Endothelial cell of umbilical vein (primary cell): ENCODE data around the gene TFF3. TPM values are rescaled to one million over a fixed set of nuclear protein-coding genes. Genes with fewer than 3 reads are reported as not detected.

Experiments
- BruUV-seq: library from RNA; stranded (reverse); fragments of 400-500 nt; replicated peaks from 2 replicates; lab custom pipeline; 2021; lab: Mats Ljungman, UMichigan
- CTCF ChIA-PET: fragments of 300-600, 350-600 bp; sonication (Branson Sonifier 250); formaldehyde crosslinking; loops from one replicate; lab custom pipeline; 2021; ENCODE audit warnings: antibody characterized with exemption, inconsistent platforms; lab: Charles Lee
- POLR2A ChIA-PET: fragments of 300-600, 350-600 bp; sonication (Branson Sonifier 250); formaldehyde crosslinking; loops from one replicate; lab custom pipeline; 2021; ENCODE audit warnings: antibody characterized with exemption, inconsistent platforms; lab: Charles Lee
- DNase-seq: peaks from one replicate; pipeline ENCODE4 v3.0.0-alpha.2; 2011; ENCODE audit warnings: low read depth, low spot score
- FAIRE-seq: peaks from 2 replicates; lab custom pipeline; 2011; peaks lifted over from hg19 to GRCh38; lab: Jason Lieb, UNC
- H2AFZ ChIP-seq: 2 replicates; pipeline ENCODE4 v1.6.0; 2012; ENCODE audit warnings: low read depth, low read length, control low read depth, inconsistent platforms
- H3K27ac ChIP-seq: 2 replicates; pipeline ENCODE4 v1.5.1; 2011; ENCODE audit warnings: low read depth, mild to moderate bottlenecking, control low read depth, low read length, moderate library complexity; ENCODE audit not compliant: insufficient read depth
- H3K27me3 ChIP-seq, 2 experiments: 2 replicates each; pipeline versions ENCODE4 v1.6.0 to v1.6.1; 2011; ENCODE audit warnings: low read length in 2 of 2, mixed read lengths in 1 of 2; ENCODE audit not compliant: control insufficient read depth in 2 of 2, insufficient read depth in 2 of 2
- H3K36me3 ChIP-seq, 2 experiments: 2 replicates in 1 of 2; 3 replicates in 1 of 2; pipeline ENCODE4 v1.5.1; 2011; ENCODE audit warnings: low read length in 2 of 2, mild to moderate bottlenecking in 1 of 2, moderate library complexity in 1 of 2; ENCODE audit not compliant: control insufficient read depth in 2 of 2, insufficient read depth in 2 of 2; ENCODE audit errors: extremely low read depth in 1 of 2
- H3K4me1 ChIP-seq: 3 replicates; pipeline ENCODE4 v1.5.1; 2011; ENCODE audit warnings: mild to moderate bottlenecking, low read length; ENCODE audit not compliant: control insufficient read depth, insufficient read depth; ENCODE audit errors: extremely low read depth
- H3K4me2 ChIP-seq: 2 replicates; pipeline ENCODE4 v1.6.1; 2011; ENCODE audit warnings: low read length, control low read depth, mixed read lengths; ENCODE audit not compliant: insufficient read depth
- H3K4me3 ChIP-seq, 3 experiments: fragments of 200-600 bp in 1 of 3; sonication (generic), shearing (Covaris generic) in 1 of 3; replicated peaks in 1 of 3; 2 replicates each; pipeline ENCODE4 v1.5.1; 2011 to 2016; ENCODE audit warnings: control low read depth in 3 of 3, low read length in 3 of 3, mild to moderate bottlenecking in 2 of 3, inconsistent platforms in 1 of 3, low read depth in 1 of 3, moderate library complexity in 1 of 3; ENCODE audit not compliant: insufficient read depth in 1 of 3
- H3K79me2 ChIP-seq: 2 replicates; pipeline ENCODE4 v1.6.0; 2012; ENCODE audit warnings: low read length, inconsistent platforms; ENCODE audit not compliant: control insufficient read depth, insufficient read depth
- H3K9ac ChIP-seq: replicated peaks from 2 replicates; pipeline ENCODE3; 2011; ENCODE audit warnings: low read length, control low read depth; ENCODE audit not compliant: insufficient read depth; ENCODE audit errors: extremely low read depth
- H3K9me1 ChIP-seq: replicated peaks from 3 replicates; pipeline ENCODE4 v1.6.0; 2011; ENCODE audit warnings: mild to moderate bottlenecking, low read length; ENCODE audit not compliant: control insufficient read depth, insufficient read depth; ENCODE audit errors: extremely low read depth
- H3K9me3 ChIP-seq: replicated peaks from 2 replicates; pipeline ENCODE4 v1.5.1; 2012; ENCODE audit warnings: low read length, inconsistent platforms; ENCODE audit not compliant: control insufficient read depth, insufficient read depth
- H4K20me1 ChIP-seq: replicated peaks from 2 replicates; pipeline ENCODE3; 2011; ENCODE audit warnings: mild to moderate bottlenecking, low read length; ENCODE audit not compliant: control insufficient read depth, insufficient read depth; ENCODE audit errors: extremely low read depth
- CTCF ChIP-seq, 2 donors: IDR thresholded peaks; 1 replicate in 1 of 2; 2 replicates in 1 of 2; pipeline ENCODE4 v1.5.1; 2011; ENCODE audit warnings: low read length in 2 of 2, mild to moderate bottlenecking in 2 of 2, moderate library complexity in 2 of 2, control low read depth in 1 of 2, inconsistent platforms in 1 of 2, low read depth in 1 of 2; ENCODE audit not compliant: insufficient read depth in 1 of 2; ENCODE audit errors: extremely low read depth in 1 of 2
- EZH2 ChIP-seq: IDR thresholded peaks from 2 replicates; pipeline ENCODE4 v1.6.1; 2012; ENCODE audit warnings: borderline replicate concordance, low read depth, mild to moderate bottlenecking, moderate library complexity, low read length, inconsistent platforms; ENCODE audit not compliant: severe bottlenecking
- FOS ChIP-seq: IDR thresholded peaks from 2 replicates; pipeline ENCODE4 v1.6.1; 2011; ENCODE audit warnings: mild to moderate bottlenecking, low read length, moderate library complexity, borderline replicate concordance; ENCODE audit not compliant: insufficient read depth
- GATA2 ChIP-seq: IDR thresholded peaks from 2 replicates; pipeline ENCODE4 v1.7.0; 2011; ENCODE audit warnings: low read depth, mild to moderate bottlenecking, moderate library complexity, mixed read lengths, low read length; ENCODE audit not compliant: insufficient read length, insufficient read depth
- JUN ChIP-seq: IDR thresholded peaks from 2 replicates; pipeline ENCODE4 v1.6.1; 2011; ENCODE audit warnings: borderline replicate concordance, low read depth; ENCODE audit not compliant: insufficient read length, insufficient read depth
- MYC ChIP-seq: IDR thresholded peaks from one replicate; pipeline ENCODE4 v1.6.1; 2011; ENCODE audit warnings: mild to moderate bottlenecking, low read depth, low read length
- POLR2A ChIP-seq: IDR thresholded peaks from 2 replicates; pipeline ENCODE4 v1.6.1; 2012; ENCODE audit warnings: low read depth, mild to moderate bottlenecking, control low read depth, low read length
- POLR2AphosphoS5 ChIP-seq: IDR thresholded peaks from 2 replicates; pipeline ENCODE4 v1.6.1; 2012; ENCODE audit warnings: low read depth, mild to moderate bottlenecking, control low read depth, low read length, moderate library complexity; ENCODE audit not compliant: insufficient read depth
- dilution Hi-C: fragments of 300-500 bp; cut with MboI; formaldehyde crosslinking; loops from one replicate; pipeline ENCODE4 v1.15.0; 2019; ENCODE audit warnings: low sequenced_read_pairs; ENCODE audit not compliant: extremely low pct_ligation_motif_present
- intact Hi-C: fragments of 100-400 bp; cut with micrococcal nuclease; formaldehyde crosslinking; loops from one replicate; pipeline ENCODE4 v1.10.0; 2022
- polyA plus RNA-seq, 4 experiments: library from polyadenylated mRNA; depleted of rRNA in 3 of 4; stranded (reverse) in 3 of 4; unstranded in 1 of 4; fragments of >200 nt; gene quantifications; 2 replicates each; pipeline versions ENCODE4 v1.2.1 to v1.2.3, GENCODE V29; 2011 to 2012; ENCODE audit warnings: missing spikeins in 1 of 4
- total RNA-seq: library from RNA; stranded (reverse); gene quantifications from 2 replicates; pipeline ENCODE4 v1.2.3, GENCODE V29; 2021
- TF ChIP-seq, protein P1 (sequence below): IDR thresholded peaks from 2 replicates; pipeline ENCODE4 v1.6.1; 2011; ENCODE audit not compliant: insufficient read depth, insufficient read length

Gene TFF3
- total and polyA plus RNA-seq, 2 donors (not counting 3 experiments of a cell fraction or from before 2014, with no cell fraction given) = 0.93 to 1.8 TPM

DNA sequence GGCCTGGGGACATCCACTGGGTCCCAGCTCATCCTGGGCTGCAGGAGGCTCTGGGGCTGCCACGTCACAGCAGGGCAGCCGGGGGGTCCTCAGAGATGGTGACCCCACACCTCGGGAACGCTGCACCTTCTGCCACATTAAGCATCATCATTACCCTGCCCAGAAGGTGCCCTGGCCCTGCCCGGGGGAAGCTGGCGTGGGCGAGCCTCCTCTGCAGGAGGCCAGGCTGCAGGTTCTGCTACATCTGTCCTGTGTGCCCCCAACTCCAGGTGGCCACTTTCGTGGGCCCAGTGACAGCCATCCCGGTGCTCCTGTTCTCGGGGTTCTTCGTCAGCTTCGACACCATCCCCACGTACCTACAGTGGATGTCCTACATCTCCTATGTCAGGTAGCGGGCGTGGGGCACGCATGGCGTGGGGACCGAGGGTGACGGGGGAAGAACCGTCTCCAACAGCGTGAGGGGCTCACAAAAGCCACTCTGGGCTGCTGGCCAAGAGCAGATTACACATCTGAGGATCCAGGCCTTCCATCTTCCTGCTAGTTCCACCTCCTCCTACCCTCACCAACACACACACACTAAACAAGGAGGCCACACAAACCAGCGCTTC lies 20.8 kb downstream of the TFF3 start:
- CTCF ChIA-PET = interaction anchor here (3.0 kb wide), 1 partner anchor 149 kb away, joined by 10 read pairs; no protein-coding TSS in a partner anchor
- DNase-seq = no peak
- no peaks in the 10 kb centered on the region for H4K20me1 ChIP-seq
- H3K36me3 ChIP-seq = no peaks in the 10 kb centered on the region
- no peak overlapping the region for H2AFZ ChIP-seq
- no peak overlapping the region for H3K9ac ChIP-seq
- H3K79me2 ChIP-seq = no peaks in the 10 kb centered on the region
- no peak for TF ChIP-seq CTCF (IDR thresholded peaks at IDR 0.05; ENCODE audit: extremely low read depth in 1 of 2, insufficient read depth in 1 of 2, low read depth in 1 of 2, low read length in 2 of 2)
- TF ChIP-seq POLR2A = no peak
- TF ChIP-seq MYC = no peak
- TF ChIP-seq, protein P1, sequence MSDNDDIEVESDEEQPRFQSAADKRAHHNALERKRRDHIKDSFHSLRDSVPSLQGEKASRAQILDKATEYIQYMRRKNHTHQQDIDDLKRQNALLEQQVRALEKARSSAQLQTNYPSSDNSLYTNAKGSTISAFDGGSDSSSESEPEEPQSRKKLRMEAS = no peak
- no peak for TF ChIP-seq POLR2AphosphoS5
- TF ChIP-seq EZH2 = no peak
- TF ChIP-seq FOS = no peak
- TF ChIP-seq JUN = no peak
- no peak for TF ChIP-seq GATA2
- no peak overlapping the region for H3K27ac ChIP-seq
- no peaks in the 10 kb centered on the region for H3K9me1 ChIP-seq
- no TSS peak for BruUV-seq
- dilution Hi-C loops = no loop called here
- intact Hi-C loops = no loop called here
- H3K9me3 ChIP-seq = no peaks in the 10 kb centered on the region
- FAIRE-seq = no peak
- H3K4me3 ChIP-seq = no peak overlapping the region
- H3K4me2 ChIP-seq = no peak overlapping the region
- no peaks in the 10 kb centered on the region for H3K4me1 ChIP-seq
- POLR2A ChIA-PET = no interaction called here
- H3K27me3 ChIP-seq = no peaks in the 10 kb centered on the region
